ENCODE results near the gene EPHB1. TPM values are rescaled to one million over a fixed set of nuclear protein-coding genes. Genes with fewer than 3 reads are reported as not detected.

The EPHB1 gene
- total and polyA plus RNA-seq, 2 donors (not counting 3 experiments of a cell fraction or from before 2014, with no cell fraction given) = 1.3 to 5.2 TPM

GRCh38 chr3:135034891-135035440, 239.9 kb downstream of the EPHB1 start:
- intact Hi-C loops (cut with micrococcal nuclease) = no loop called here
- BruUV-seq (replicated peaks) = no TSS peak
- H3K4me3 ChIP-seq (replicated peaks in 1 of 3; ENCODE audit: insufficient read depth in 1 of 3, low read depth in 1 of 3, low read length in 3 of 3) = no peak overlapping the region
- no peak for TF ChIP-seq EZH2 (IDR thresholded peaks at IDR 0.05; ENCODE audit: borderline replicate concordance, low read depth, low read length, severe bottlenecking)
- TF ChIP-seq POLR2AphosphoS5 (IDR thresholded peaks at IDR 0.05; ENCODE audit: insufficient read depth, low read depth, low read length) = no peak
- no peak overlapping the region for H3K9ac ChIP-seq (replicated peaks; ENCODE audit: extremely low read depth, insufficient read depth, low read length)
- H3K4me1 ChIP-seq (ENCODE audit: control insufficient read depth, extremely low read depth, insufficient read depth, low read length) = no peaks in the 10 kb centered on the region
- no peak overlapping the region for H2AFZ ChIP-seq (ENCODE audit: low read depth, low read length)
- no peaks in the 10 kb centered on the region for H3K27me3 ChIP-seq (ENCODE audit: control insufficient read depth in 2 of 2, insufficient read depth in 2 of 2, low read length in 2 of 2)
- no peak overlapping the region for H3K27ac ChIP-seq (ENCODE audit: insufficient read depth, low read depth, low read length)
- no peaks in the 10 kb centered on the region for H3K79me2 ChIP-seq (ENCODE audit: control insufficient read depth, insufficient read depth, low read length)
- POLR2A ChIA-PET = no interaction called here
- no peaks in the 10 kb centered on the region for H3K36me3 ChIP-seq (ENCODE audit: control insufficient read depth in 2 of 2, extremely low read depth in 1 of 2, insufficient read depth in 2 of 2, low read length in 2 of 2)
- CTCF ChIA-PET = no interaction called here
- H4K20me1 ChIP-seq (replicated peaks; ENCODE audit: control insufficient read depth, extremely low read depth, insufficient read depth, low read length) = no peaks in the 10 kb centered on the region
- H3K4me2 ChIP-seq (ENCODE audit: insufficient read depth, low read length) = no peak overlapping the region
- dilution Hi-C loops (cut with MboI; ENCODE audit: extremely low pct_ligation_motif_present, low sequenced_read_pairs) = no loop called here
- DNase-seq (ENCODE audit: low read depth, low spot score) (no peak), FAIRE-seq (no peak)
- H3K9me1 ChIP-seq (replicated peaks; ENCODE audit: control insufficient read depth, extremely low read depth, insufficient read depth, low read length) = no peaks in the 10 kb centered on the region
- H3K9me3 ChIP-seq (replicated peaks; ENCODE audit: control insufficient read depth, insufficient read depth, low read length) = no peaks in the 10 kb centered on the region

GRCh38 chr3:135038186-135038585, 243.1 kb downstream of the EPHB1 start:
- no peak overlapping the region for H2AFZ ChIP-seq (ENCODE audit: low read depth, low read length)

More at GRCh38 chr3:135038186-135038585, 243.1 kb downstream of the EPHB1 start:
- DNase-seq (ENCODE audit: low read depth, low spot score) (no peak), FAIRE-seq (no peak)
- H3K27me3 ChIP-seq (ENCODE audit: control insufficient read depth in 2 of 2, insufficient read depth in 2 of 2, low read length in 2 of 2) = no peaks in the 10 kb centered on the region
- no peaks in the 10 kb centered on the region for H3K4me1 ChIP-seq (ENCODE audit: control insufficient read depth, extremely low read depth, insufficient read depth, low read length)
- H3K9ac ChIP-seq (replicated peaks; ENCODE audit: extremely low read depth, insufficient read depth, low read length) = no peak overlapping the region
- dilution Hi-C loops (cut with MboI; ENCODE audit: extremely low pct_ligation_motif_present, low sequenced_read_pairs) (no loop called here), intact Hi-C loops (cut with micrococcal nuclease) (no loop called here)
- no peaks in the 10 kb centered on the region for H3K36me3 ChIP-seq (ENCODE audit: control insufficient read depth in 2 of 2, extremely low read depth in 1 of 2, insufficient read depth in 2 of 2, low read length in 2 of 2)
- H3K4me2 ChIP-seq (ENCODE audit: insufficient read depth, low read length) = no peak overlapping the region
- no TSS peak for BruUV-seq (replicated peaks)
- no peaks in the 10 kb centered on the region for H4K20me1 ChIP-seq (replicated peaks; ENCODE audit: control insufficient read depth, extremely low read depth, insufficient read depth, low read length)
- H3K4me3 ChIP-seq (replicated peaks in 1 of 3; ENCODE audit: insufficient read depth in 1 of 3, low read depth in 1 of 3, low read length in 3 of 3) = no peak overlapping the region
- TF ChIP-seq EZH2 (IDR thresholded peaks at IDR 0.05; ENCODE audit: borderline replicate concordance, low read depth, low read length, severe bottlenecking) = no peak
- TF ChIP-seq JUN (IDR thresholded peaks at IDR 0.05; ENCODE audit: borderline replicate concordance, insufficient read depth, insufficient read length, low read depth) = no peak
- TF ChIP-seq POLR2AphosphoS5 (IDR thresholded peaks at IDR 0.05; ENCODE audit: insufficient read depth, low read depth, low read length) = no peak
- no peak for TF ChIP-seq FOS (IDR thresholded peaks at IDR 0.05; ENCODE audit: borderline replicate concordance, insufficient read depth, low read length)
- TF ChIP-seq MYC (IDR thresholded peaks at IDR 0.05; ENCODE audit: low read depth, low read length) = no peak
- TF ChIP-seq GATA2 (IDR thresholded peaks at IDR 0.05; ENCODE audit: insufficient read depth, insufficient read length, low read depth, low read length) = no peak
- no peak for TF ChIP-seq POLR2A (IDR thresholded peaks at IDR 0.05; ENCODE audit: low read depth, low read length)
- TF ChIP-seq CTCF (IDR thresholded peaks at IDR 0.05; ENCODE audit: extremely low read depth in 1 of 2, insufficient read depth in 1 of 2, low read depth in 1 of 2, low read length in 2 of 2) = no peak
- TF ChIP-seq MAX (IDR thresholded peaks at IDR 0.05; ENCODE audit: insufficient read depth, insufficient read length) = no peak
- no peaks in the 10 kb centered on the region for H3K79me2 ChIP-seq (ENCODE audit: control insufficient read depth, insufficient read depth, low read length)
- H3K9me1 ChIP-seq (replicated peaks; ENCODE audit: control insufficient read depth, extremely low read depth, insufficient read depth, low read length) = no peaks in the 10 kb centered on the region
- H3K9me3 ChIP-seq (replicated peaks; ENCODE audit: control insufficient read depth, insufficient read depth, low read length) = no peaks in the 10 kb centered on the region
- POLR2A ChIA-PET = no interaction called here
- no peak overlapping the region for H3K27ac ChIP-seq (ENCODE audit: insufficient read depth, low read depth, low read length)
- CTCF ChIA-PET = no interaction called here
